ENCODE data around the gene CTIF. TPM values are rescaled to one million over a fixed set of nuclear protein-coding genes. Genes with fewer than 3 reads are reported as not detected.

CTIF gene
- total RNA-seq, 5 donors from 2014 or later (not counting 1 experiment from before 2014, with no cell fraction given), result 3.2 to 6.7 (median 4.7) TPM

DNA sequence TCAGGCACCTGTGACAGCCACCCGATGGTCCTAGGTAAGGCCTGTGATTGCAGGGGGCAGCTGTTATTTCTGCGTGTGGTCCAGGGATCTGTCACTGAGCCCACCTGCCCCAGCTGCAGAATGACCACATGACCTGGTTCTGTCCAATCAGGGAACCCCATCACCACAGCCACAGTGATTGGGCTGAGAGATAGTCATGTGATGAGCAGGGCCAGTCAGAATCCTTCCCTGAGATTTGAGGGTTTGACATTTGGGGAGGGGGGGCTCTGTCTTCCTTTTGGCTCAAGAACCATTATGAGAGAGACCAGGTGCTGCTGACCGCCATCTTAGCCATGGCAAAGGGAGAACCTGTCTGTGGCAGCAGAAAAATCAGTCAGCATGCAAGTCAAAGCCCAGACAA is 264.7 kb downstream of the CTIF start:
- Mint-ChIP-seq H3K36me3 (no peaks in the 10 kb centered on the region), H3K27ac (no peak overlapping the region), H3K27me3 (no peaks in the 10 kb centered on the region), H3K4me3 (no peak overlapping the region), H3K4me1 (peaks cover 32 to 51% (median 40%) of the 10 kb centered on the region in 3 donors), H3K9me3 (no peaks in the 10 kb centered on the region)
- Histone ChIP-seq H3K4me1 (ENCODE audit: control insufficient read depth in 1 of 2, extremely low read depth in 1 of 2, insufficient read depth in 2 of 2, low read length in 2 of 2) (peaks cover 8 to 27% of the 10 kb centered on the region in 2 experiments), H3K27me3 (replicated peaks in 1 of 2; ENCODE audit: control insufficient read depth in 2 of 2, extremely low read depth in 1 of 2, insufficient read depth in 2 of 2, low read length in 1 of 2) (no peaks in the 10 kb centered on the region), H3K27ac (ENCODE audit: low read length) (no peak overlapping the region), H3K4me3 (ENCODE audit: control insufficient read depth in 1 of 2, extremely low read depth in 1 of 2, low read length in 1 of 2) (no peak overlapping the region), H3K36me3 (ENCODE audit: control insufficient read depth in 2 of 2, extremely low read depth in 1 of 2, insufficient read depth in 1 of 2, low read length in 1 of 2) (no peaks in the 10 kb centered on the region), H3K9me3 (no peaks in the 10 kb centered on the region)
- ChIA-PET POLR2A (no interaction called here), CTCF (interaction anchor here in 1 of 2 donors (0.5 kb wide), 1 partner anchor 94 kb away, joined by 3 read pairs; no protein-coding TSS in a partner anchor)
- DNase-seq (peak in 1 of 35 experiments; percentile 14), ATAC-seq (replicated peaks in 1 of 4) (no peak)
- 100% methylated on average over 3 of the region's 3 CpGs for WGBS (ENCODE audit: insufficient coverage)

- ChIA-PET CTCF (no interaction called here), POLR2A (no interaction called here)
- Histone ChIP-seq H3K36me3 (ENCODE audit: control insufficient read depth in 2 of 2, extremely low read depth in 1 of 2, insufficient read depth in 1 of 2, low read length in 1 of 2) (no peaks in the 10 kb centered on the region), H3K4me3 (ENCODE audit: control insufficient read depth in 1 of 2, extremely low read depth in 1 of 2, low read length in 1 of 2) (no peak overlapping the region), H3K27me3 (replicated peaks in 1 of 2; ENCODE audit: control insufficient read depth in 2 of 2, extremely low read depth in 1 of 2, insufficient read depth in 2 of 2, low read length in 1 of 2) (no peaks in the 10 kb centered on the region), H3K4me1 (ENCODE audit: control insufficient read depth in 1 of 2, extremely low read depth in 1 of 2, insufficient read depth in 2 of 2, low read length in 2 of 2) (peaks cover 8 to 27% of the 10 kb centered on the region in 2 experiments), H3K9me3 (no peaks in the 10 kb centered on the region), H3K27ac (ENCODE audit: low read length) (no peak overlapping the region)
- H3K4me1 Mint-ChIP-seq, result peaks cover 32 to 48% (median 40%) of the 10 kb centered on the region in 3 donors
- no peak for ATAC-seq (replicated peaks in 1 of 4)
- no peaks in the 10 kb centered on the region for H3K9me3 Mint-ChIP-seq
- DNase-seq, result peak in 1 of 35 experiments; percentile 15
- H3K36me3 Mint-ChIP-seq, result no peaks in the 10 kb centered on the region
- H3K27ac Mint-ChIP-seq, result no peak overlapping the region
- WGBS (ENCODE audit: insufficient coverage), result 95% methylated on average over 9 of the region's 11 CpGs
- H3K27me3 Mint-ChIP-seq, result no peaks in the 10 kb centered on the region
- H3K4me3 Mint-ChIP-seq, result no peak overlapping the region
Measured at GRCh38 chr18:48803951-48804855, 265.4 kb downstream of the CTIF start.

GRCh38 chr18:48804856-48805610 is 266.2 kb downstream of the CTIF start:
- ChIA-PET POLR2A (no interaction called here), CTCF (no interaction called here)
- Histone ChIP-seq H3K4me1 (ENCODE audit: control insufficient read depth in 1 of 2, extremely low read depth in 1 of 2, insufficient read depth in 2 of 2, low read length in 2 of 2) (peaks cover 8 to 27% of the 10 kb centered on the region in 2 experiments), H3K36me3 (ENCODE audit: control insufficient read depth in 2 of 2, extremely low read depth in 1 of 2, insufficient read depth in 1 of 2, low read length in 1 of 2) (no peaks in the 10 kb centered on the region), H3K4me3 (ENCODE audit: control insufficient read depth in 1 of 2, extremely low read depth in 1 of 2, low read length in 1 of 2) (no peak overlapping the region), H3K9me3 (no peaks in the 10 kb centered on the region), H3K27me3 (replicated peaks in 1 of 2; ENCODE audit: control insufficient read depth in 2 of 2, extremely low read depth in 1 of 2, insufficient read depth in 2 of 2, low read length in 1 of 2) (no peaks in the 10 kb centered on the region), H3K27ac (ENCODE audit: low read length) (no peak overlapping the region)
- peak in 1 of 35 experiments; percentile 17 for DNase-seq
- Mint-ChIP-seq H3K4me1 (peaks cover 32 to 48% (median 40%) of the 10 kb centered on the region in 3 donors), H3K27me3 (no peaks in the 10 kb centered on the region), H3K36me3 (no peaks in the 10 kb centered on the region), H3K9me3 (no peaks in the 10 kb centered on the region), H3K27ac (peak overlapping the region; percentile 30 to 51), H3K4me3 (no peak overlapping the region)
- WGBS (ENCODE audit: insufficient coverage), result 94% methylated on average over 4 of the region's 11 CpGs
- ATAC-seq (replicated peaks in 1 of 4), result no peak

GRCh38 chr18:48805826-48806535 is 267.1 kb downstream of the CTIF start:
- Histone ChIP-seq H3K27me3 (replicated peaks in 1 of 2; ENCODE audit: control insufficient read depth in 2 of 2, extremely low read depth in 1 of 2, insufficient read depth in 2 of 2, low read length in 1 of 2) (no peaks in the 10 kb centered on the region), H3K4me1 (ENCODE audit: control insufficient read depth in 1 of 2, extremely low read depth in 1 of 2, insufficient read depth in 2 of 2, low read length in 2 of 2) (peaks cover 8 to 25% of the 10 kb centered on the region in 2 experiments), H3K36me3 (ENCODE audit: control insufficient read depth in 2 of 2, extremely low read depth in 1 of 2, insufficient read depth in 1 of 2, low read length in 1 of 2) (no peaks in the 10 kb centered on the region), H3K9me3 (no peaks in the 10 kb centered on the region), H3K4me3 (ENCODE audit: control insufficient read depth in 1 of 2, extremely low read depth in 1 of 2, low read length in 1 of 2) (no peak overlapping the region), H3K27ac (ENCODE audit: low read length) (no peak overlapping the region)
- 91% methylated on average over 5 of the region's 10 CpGs for WGBS (ENCODE audit: insufficient coverage)
- ATAC-seq (replicated peaks in 1 of 4) (no peak), DNase-seq (peak in 1 of 35 experiments; percentile 13)
- Mint-ChIP-seq H3K9me3 (no peaks in the 10 kb centered on the region), H3K27me3 (no peaks in the 10 kb centered on the region), H3K27ac (peak overlapping the region in 1 of 2 donors; percentile 10), H3K4me1 (peaks cover 32 to 53% (median 39%) of the 10 kb centered on the region in 3 donors), H3K4me3 (peak overlapping the region in 1 of 3 donors; percentile 30), H3K36me3 (no peaks in the 10 kb centered on the region)
- ChIA-PET POLR2A (no interaction called here), CTCF (no interaction called here)

- H3K4me3 Mint-ChIP-seq, result peak overlapping the region in 1 of 3 donors; percentile 30
- H3K4me1 Mint-ChIP-seq, result peaks cover 32 to 52% (median 35%) of the 10 kb centered on the region in 3 donors
- no peaks in the 10 kb centered on the region for H3K36me3 ChIP-seq (ENCODE audit: control insufficient read depth in 2 of 2, extremely low read depth in 1 of 2, insufficient read depth in 1 of 2, low read length in 1 of 2)
Measured at GRCh38 chr18:48806551-48807261, 267.9 kb downstream of the CTIF start.

More at GRCh38 chr18:48806551-48807261, 267.9 kb downstream of the CTIF start:
- 3% methylated on average over 5 of the region's 11 CpGs for WGBS (ENCODE audit: insufficient coverage)
- no peaks in the 10 kb centered on the region for H3K9me3 Mint-ChIP-seq
- Histone ChIP-seq H3K4me3 (ENCODE audit: control insufficient read depth in 1 of 2, extremely low read depth in 1 of 2, low read length in 1 of 2) (no peak overlapping the region), H3K27me3 (replicated peaks in 1 of 2; ENCODE audit: control insufficient read depth in 2 of 2, extremely low read depth in 1 of 2, insufficient read depth in 2 of 2, low read length in 1 of 2) (no peaks in the 10 kb centered on the region), H3K4me1 (ENCODE audit: control insufficient read depth in 1 of 2, extremely low read depth in 1 of 2, insufficient read depth in 2 of 2, low read length in 2 of 2) (peaks cover 8 to 27% of the 10 kb centered on the region in 2 experiments), H3K27ac (ENCODE audit: low read length) (peak overlapping the region; percentile 16), H3K9me3 (no peaks in the 10 kb centered on the region)
- DNase-seq (peak in 31 of 35 experiments; percentile 10 to 75 (median 28)), ATAC-seq (replicated peaks in 1 of 4) (peak; percentile 45 to 91 (median 74))
- ChIA-PET POLR2A (interaction anchor here in 1 of 2 donors (1.3 kb wide), 1 partner anchor 26 kb away, joined by 3 read pairs; no protein-coding TSS in a partner anchor), CTCF (no interaction called here)
- H3K27me3 Mint-ChIP-seq, result no peaks in the 10 kb centered on the region
- H3K36me3 Mint-ChIP-seq, result no peaks in the 10 kb centered on the region
- H3K27ac Mint-ChIP-seq, result peak overlapping the region; percentile 39

Data from T-cell (primary cell).